GM19395 (cell line): Measurements from ENCODE around the gene LGI1.
A peak's percentile ranks its signal among the peaks of the same experiment; 100 is the strongest.

Experiments used
- ATAC-seq: cut with Tn5 transposase; IDR thresholded peaks from one replicate; pipeline ENCODE4 v1.9.1; 2021; ENCODE audit warnings: mild to moderate bottlenecking, moderate library complexity; ENCODE audit not compliant: unreplicated experiment

LGI1 gene

DNA sequence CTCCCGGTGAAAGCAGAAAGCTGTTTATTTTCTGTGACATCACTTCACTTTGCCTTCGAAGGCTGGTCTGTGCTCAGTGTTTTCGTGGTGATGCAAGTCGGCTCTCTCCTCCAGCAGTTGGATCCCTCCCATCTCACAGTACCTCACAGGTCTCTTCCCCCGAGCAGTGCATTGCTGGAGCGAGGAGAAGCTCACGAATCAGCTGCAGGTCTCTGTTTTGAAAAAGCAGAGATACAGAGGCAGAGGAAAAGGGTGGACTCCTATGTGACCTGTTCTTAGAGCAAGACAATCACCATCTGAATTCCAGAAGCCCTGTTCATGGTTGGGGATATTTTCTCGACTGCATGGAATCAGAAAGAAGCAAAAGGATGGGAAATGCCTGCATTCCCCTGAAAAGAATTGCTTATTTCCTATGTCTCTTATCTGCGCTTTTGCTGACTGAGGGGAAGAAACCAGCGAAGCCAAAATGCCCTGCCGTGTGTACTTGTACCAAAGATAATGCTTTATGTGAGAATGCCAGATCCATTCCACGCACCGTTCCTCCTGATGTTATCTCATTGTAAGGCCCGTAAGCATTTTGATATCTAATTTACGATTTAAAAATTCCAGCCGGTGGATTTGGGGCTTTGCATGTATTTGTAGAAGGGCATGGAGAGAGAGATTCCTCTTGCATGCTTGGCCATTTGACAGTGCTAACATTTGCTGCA lies at the start of gene LGI1:
LGI1 (plus strand) TSS at position 136 of the 707 bp plus-strand sequence; CDS start at position 345, 209 bp downstream.
- ATAC-seq: no peak

DNA sequence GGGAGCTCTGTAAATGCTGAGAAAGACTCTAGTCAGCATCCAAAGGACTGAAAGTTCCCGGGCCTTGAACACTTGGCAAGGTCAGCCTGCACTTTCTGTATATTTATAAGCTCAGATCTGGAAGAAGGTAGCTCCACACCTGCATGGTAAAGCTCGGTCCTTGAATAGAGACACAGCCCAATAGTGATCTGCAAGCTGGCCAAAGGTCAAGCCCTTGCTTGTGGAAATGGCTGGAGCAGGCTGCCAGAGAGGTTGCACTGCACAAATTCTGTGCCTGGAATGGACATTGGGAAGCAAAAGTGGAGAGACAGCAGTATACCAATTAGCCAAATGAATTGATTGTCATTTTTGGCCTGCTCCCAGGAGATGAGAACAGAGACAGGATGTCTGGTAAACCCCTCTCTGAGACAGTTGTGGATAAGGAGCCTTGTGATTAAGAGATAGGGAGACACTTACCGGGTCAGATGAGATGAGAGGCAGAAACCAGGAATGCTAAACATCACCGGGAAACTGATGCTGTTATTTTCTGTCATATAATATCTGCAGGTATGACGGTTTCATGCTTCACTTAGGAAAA lies 47.3 kb upstream of the LGI1 start:
- ATAC-seq: no peak

DNA sequence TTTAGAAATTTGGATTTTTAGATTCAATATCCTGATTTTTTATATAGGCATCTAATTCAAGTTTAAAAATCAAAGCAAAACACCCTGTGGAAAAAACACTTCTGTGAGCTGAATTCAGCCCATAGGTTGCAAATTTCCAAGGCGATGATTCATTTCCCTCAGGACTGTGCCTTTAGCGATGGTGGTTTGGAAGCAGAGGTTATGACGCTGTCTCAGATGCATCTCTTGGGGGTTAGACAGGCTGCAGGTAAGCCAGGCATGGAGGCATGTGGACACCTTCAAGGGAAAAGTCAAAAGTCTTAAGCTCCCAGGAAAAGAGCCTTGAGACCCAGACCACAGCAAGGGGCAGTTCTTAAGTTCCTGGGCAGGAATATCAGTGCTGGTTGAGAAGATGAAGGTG lies 45.8 kb upstream of the LGI1 start:
- no peak for ATAC-seq

DNA sequence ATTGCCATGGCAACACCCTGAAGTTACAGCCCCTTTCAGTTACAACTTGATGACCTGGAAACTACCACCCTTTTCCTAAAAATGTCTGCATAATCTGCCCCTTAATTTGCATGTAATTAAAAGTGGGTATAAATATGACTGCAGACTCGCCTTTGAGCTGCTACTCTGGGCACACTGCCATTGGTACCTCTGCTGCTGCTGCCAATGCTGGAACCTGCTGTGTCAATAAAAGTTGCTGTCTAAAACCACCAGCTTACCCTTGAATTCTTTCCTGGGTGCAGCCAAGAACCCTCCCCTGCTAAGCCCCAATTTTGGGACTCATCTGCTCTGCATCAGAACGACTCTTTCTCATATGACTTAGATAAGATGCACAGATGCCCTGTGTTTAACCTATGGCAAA lies 45.1 kb upstream of the LGI1 start:
- ATAC-seq: no peak

DNA sequence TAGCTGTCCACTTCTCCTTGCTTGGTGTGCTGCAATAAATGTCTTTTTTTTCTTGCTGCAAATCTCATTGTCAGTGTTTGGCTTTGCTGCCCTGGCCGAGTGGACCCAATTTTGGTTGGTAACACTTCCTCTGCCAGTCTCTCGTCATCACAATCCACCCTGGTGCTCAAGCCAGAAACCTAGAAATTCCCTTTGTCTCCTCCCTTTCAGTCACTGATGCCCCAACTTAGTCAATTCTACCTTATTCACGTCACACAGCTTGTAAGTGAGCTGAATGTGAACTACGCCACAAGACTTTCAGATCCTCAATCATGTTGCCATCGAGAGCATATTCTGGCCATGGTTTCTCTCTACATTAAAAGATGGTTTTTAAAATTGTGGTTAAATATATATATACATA lies 42.4 kb upstream of the LGI1 start:
- ATAC-seq: peak; percentile 93

DNA sequence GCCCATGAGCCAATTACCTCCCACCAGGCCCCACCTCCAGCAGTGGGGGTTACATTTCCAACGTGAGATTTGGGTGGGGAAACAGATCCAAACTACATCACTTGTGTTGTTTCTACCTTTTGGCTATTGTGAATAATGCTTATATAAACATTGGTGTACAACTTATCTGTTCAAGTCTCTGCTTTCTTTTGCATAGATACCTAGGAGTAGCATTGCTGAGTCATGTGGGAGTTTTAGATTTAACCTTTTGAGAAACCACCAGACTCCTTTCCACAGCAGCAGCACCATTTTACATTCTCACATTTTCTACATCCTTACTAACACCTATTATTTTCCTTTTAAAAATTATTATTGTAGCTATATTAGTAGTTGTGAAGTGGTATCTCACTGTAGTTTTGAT lies 41.0 kb upstream of the LGI1 start:
- no peak for ATAC-seq

DNA sequence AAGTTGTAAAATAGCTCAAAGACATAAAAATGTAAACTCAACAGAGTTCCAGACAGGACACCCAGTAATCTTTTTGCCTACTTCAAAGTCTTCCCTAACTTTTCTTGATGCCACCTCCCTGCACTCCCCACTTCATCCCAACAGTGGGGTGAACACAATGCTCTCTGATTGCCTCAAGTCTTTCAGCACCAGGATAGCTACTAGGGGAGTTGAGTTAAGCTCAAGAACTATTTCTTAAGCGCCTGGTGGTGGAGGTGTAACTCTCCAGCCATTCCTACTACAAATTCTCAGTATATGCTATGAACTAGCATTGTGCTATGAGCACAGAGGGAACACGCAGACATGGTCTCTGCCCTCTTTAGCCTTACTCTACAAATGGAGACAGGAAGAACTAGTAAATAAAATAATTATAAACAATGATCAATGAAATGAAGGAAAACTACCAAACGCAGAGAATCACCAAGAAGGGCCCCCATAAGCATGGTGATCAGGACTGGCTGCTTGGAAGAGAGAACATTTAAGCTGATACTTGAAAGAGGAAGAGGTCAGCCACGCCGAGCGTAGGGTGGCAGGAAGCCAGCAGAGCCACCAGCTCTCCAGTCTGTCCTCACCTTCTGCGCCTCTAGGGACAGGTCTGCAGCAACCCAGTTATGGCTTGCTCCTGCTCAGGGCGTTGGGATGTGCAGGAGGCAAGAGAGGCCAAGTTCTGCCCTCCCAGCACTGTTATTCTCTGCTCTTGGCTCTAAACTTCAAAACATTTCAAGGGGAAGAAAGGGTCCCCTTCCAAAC lies 38.6 kb upstream of the LGI1 start:
- peak; percentile 55 for ATAC-seq

DNA sequence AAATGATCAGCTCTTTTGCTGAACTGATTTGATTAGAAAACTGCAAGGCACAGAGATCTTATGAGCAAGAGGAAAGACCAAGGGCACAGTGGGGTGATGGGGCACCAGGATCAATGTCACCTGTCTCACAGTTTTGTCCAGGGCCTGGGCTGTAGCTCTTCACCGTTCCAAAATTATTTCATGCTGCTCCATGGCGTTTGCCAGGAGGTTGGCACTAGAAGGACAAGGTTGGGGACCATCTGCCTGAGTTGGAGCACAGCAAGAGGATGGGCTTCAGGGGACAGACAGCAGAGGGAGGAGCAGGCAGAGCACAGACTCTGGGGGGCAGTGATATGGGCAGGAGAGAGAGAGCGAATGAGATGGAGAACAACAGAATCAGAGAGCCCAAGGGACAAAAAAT lies 37.8 kb upstream of the LGI1 start:
- no peak for ATAC-seq

DNA sequence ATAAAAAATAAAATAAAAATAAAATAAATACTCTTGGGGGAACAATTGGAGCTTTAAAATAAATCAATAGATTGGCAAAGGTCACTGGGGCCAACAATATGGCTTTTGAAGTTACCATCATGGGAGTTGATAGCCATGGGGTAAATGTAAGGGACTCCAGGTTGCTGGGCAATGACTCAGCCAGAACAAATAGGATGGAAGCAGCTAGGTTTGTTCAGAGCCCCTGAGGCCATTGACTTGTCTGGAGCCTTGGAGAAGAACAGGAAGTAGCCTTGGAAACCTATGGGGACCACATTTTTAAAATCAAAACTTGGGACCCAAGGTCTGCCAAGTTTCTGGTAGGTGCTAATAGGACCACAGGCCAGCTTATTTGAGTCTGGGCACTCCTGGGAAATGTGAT lies 35.2 kb upstream of the LGI1 start:
- ATAC-seq: no peak

DNA sequence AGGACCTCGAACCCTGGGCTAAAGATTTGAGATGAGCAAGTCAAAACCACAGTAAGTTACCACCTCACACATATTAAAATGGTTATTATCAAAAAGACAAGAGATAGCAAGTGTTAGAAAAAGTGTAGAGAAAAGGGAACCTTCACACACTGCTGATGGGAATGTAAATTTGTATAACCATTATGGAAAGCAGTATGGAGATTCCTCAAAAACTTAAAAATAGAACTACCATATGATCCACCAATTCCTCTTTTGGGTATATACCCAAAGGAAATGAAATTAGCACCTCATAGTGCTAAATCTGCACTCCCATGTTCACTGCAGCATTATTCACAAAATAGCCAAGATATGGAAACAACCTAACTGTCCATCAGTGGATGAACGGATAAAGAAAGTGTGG lies 34.6 kb upstream of the LGI1 start:
- ATAC-seq: no peak

DNA sequence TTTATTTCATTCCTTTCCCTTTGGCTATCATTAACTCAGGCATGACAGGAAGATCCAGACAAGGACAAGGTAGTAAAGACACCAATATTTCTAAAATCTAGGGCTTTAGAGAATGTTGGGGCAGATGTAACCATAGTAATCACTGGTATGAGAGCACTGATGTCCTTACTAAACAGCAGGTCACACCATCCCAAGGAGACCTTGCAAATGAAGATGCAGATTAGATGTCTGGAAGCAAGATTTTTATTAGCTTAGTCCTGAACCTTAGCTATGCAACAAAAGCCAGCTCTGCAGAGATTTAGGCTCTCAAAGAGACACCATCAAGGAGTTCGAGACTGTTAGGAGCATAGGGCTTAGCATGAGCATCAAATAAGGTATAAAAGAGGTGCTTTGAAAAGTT lies 31.7 kb upstream of the LGI1 start:
- no peak for ATAC-seq

DNA sequence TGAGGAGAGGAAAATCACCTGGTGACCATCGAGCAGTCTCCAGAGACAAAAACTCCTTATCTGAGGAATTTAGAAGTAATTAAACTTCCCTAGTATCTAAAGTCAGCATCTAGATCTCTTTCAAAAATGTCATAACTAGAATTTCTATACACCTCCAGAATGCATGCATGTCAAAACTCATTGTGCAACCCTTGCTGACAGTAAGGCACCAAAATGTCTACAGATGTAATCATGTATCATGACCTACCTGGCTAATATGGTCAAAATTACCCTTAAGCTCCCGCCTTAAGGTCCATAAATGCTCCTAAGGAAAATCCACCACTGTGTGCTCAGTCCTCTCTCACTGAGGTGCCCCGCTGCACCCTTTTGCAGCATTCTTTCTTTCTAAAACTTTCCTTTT lies 16.4 kb upstream of the LGI1 start:
- no peak for ATAC-seq

DNA sequence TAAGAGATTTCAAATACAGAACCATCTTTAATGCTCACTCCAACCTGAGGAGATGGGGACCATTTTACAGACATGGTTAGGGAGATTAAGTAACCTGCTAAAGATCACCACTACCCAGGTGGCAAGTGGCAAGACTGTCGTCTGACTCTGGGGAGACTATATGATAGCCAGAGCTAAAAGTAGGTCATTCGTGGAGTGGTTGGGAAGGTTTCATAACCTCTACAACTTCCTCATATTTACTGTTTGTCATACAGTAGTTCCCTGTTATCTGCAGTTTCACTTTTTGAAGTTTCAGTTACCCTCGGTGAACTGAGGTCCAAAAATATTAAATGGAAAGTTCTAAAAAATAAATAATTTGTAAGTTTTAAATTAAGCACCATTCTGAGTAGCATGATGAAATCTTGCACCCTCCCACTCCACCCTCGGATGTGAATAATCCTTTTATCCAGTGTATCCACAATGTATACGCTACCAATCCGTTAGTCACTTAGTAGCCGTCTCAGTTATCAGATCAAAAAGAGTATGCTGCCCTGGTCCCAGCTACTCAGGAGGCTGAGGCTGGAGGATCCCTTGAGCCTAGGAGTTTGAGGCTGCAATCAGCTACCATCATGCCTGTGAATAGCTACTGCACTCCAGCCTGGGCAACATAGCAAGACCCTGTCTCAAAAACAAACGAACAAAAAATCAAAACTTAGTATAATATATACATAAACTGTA lies 14.9 kb upstream of the LGI1 start:
- ATAC-seq: peak; percentile 91

DNA sequence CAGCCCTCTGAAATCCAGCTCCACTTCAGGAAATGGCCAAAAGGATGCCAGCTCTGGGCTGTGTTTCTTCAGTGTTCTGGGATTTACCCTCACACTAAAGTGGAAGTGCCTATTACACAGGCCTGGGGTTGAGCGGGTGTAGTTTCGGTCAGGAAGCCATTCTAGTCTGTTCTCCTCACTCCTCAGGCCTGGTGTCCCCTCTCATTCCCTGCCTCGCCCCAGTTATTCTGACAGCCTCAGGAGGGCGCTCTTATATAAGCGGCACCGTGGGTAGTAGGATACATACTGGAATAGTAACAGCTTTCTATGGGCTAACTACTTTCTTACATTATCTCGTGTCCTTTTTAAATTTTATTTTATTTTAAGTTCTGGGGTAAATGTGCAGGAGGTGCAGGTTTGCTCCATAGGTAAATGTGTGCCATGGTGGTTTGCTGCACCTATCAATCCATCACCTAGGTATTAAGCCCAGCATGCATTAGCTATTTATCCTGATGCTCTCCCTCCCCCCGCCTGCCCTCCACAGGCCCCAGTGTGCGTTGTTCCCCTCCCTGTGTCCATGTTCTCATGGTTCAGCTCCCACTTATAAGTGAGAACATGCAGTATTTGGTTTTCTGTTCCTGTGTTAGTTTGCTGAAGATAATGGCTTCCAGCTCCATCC lies 12.2 kb upstream of the LGI1 start:
- no peak for ATAC-seq

DNA sequence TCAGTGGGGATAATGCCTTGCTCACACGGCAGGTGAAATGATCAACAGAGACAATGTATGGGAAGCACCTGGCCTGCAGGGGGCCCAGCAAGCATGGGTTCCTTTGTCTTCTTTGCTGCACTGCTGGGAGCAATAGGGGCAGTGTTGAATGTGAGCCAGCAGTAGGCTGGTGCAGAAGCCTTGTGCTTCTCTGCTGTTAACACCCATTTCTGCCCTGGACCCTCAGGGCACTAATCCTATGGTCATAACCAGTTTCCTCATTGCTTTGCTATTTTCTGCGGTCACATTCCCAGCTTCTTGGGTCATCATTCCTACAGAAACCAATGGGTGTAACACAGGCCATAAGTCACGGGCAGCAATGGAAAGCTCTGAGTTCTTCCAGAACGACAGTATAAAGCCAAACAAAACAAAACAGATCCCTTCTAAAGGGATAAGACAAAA lies 10.9 kb upstream of the LGI1 start:
- no peak for ATAC-seq

DNA sequence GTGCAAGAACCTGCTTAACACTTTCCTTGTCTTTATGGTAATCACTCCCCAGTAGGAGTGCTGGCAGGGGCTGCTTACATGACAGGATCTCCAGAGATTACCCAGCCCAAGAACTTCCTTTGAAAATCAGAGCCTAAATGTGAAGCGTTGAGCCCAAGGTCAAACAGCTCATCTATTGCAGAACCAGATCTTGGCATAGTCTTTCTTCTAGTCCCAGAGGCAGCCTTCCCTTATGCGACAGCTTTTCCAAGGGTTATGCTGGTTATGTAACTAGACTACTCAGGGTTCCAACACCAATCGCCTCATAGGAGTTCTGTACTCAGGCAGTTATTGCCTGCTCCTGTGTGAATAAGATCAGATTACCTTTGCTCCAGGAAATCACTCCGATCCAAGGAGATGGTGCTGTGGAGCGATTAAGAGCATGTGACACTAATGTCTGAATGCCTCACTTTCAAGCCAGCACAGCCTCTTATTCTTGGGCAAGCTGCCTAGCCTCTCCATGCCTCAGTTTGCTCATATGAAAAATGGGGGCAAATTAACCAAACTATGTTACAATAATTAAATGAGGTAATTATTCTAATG lies 8.4 kb upstream of the LGI1 start:
- ATAC-seq: no peak

DNA sequence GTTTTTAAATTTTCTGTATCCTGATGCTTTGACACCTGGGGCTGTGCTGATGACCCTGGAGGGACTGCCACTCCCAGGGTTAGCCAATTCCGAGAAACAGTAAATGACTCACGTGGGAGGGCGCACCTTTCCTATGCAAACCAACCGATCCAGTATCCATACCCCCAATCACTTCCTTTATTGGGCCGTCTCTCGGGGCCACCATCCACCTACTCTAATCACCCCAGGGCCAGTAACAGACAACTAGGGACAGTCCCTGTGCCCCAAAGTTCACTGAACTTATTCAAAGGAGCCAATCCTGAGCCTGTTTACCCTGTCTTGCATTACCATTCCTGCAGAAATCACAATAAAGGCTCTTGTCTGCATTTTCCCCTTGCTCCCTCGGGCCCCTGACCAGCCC lies 6.6 kb upstream of the LGI1 start:
- ATAC-seq: no peak

DNA sequence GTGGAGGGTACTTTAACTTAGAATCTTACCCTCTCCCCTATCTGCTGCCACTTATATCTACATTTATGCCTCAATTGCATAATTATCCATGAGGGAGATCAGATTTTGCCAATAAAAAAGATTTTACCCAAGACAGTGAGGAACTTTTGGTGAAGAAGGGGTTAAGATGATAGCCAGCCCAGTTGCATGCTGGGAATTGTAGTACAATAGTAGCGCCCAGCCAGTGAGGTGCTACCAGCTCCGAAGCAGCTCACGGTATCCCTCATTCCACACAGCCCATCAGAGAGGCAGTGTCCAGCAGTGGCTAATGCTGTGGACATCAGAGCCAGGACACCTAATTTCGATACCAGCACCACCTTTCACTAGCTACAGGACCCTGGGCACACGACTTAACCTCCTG lies 5.9 kb upstream of the LGI1 start:
- no peak for ATAC-seq

DNA sequence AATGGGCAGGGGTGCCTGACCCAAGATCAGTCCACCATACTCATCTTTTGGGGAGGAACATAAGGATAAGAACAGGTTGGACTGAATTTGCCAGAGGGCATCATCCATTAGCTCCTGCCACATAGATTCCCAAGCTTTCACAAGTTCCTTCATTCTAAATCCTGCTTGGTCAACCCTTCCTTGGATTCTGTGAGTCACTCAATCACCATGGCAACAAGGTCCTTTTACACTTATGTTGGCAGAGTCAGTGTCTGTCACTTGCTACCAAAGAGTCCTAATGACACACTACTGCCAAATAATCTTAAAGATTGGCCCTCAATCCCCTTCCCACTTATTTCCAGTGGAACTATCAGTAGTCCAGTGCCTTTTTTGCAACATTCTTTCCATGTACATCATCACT lies 5.0 kb upstream of the LGI1 start:
- no peak for ATAC-seq

DNA sequence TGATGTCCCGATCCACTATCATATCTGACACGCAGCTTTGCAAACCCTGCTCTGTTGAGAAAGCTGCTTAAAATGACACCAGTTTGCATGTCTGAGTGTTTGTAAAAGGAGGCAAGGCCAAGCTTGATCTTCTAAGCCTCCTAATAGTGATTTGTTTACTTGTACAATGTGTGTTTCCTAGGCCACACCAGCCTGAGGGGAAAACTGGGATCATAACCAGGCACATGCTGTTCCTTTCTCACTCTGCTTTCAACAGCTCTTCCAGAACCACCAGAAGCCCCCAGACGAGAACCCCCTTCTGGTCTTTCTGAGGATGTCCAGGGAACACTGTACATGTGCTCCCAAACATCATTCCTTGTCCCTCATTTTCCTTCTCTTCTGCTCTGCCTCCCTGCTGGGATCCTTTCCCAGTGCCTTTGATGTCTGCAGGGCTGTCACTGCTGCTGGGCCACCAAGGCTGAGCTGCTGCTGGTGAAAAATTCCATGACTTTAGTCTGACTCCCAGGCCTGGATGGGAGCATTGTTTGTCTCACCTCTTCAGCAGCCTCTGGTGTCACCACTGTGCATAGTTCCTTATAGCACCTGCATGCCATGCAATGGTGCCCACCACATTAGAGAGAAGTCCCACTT lies 4.0 kb upstream of the LGI1 start:
- ATAC-seq: no peak
